GM12872 (cell line): Measurements from ENCODE around the gene MLIP.

Experiments
- TF ChIP-seq, protein P1 (sequence below): IDR thresholded peaks from 3 replicates; pipeline ENCODE4 v1.5.1; 2011; ENCODE audit warnings: low read depth, mild to moderate bottlenecking, low read length, moderate library complexity; ENCODE audit not compliant: insufficient read depth

The MLIP gene

GRCh38 chr6:54132587-54132986, 21.3 kb downstream of the MLIP start:
- TF ChIP-seq, protein P1, sequence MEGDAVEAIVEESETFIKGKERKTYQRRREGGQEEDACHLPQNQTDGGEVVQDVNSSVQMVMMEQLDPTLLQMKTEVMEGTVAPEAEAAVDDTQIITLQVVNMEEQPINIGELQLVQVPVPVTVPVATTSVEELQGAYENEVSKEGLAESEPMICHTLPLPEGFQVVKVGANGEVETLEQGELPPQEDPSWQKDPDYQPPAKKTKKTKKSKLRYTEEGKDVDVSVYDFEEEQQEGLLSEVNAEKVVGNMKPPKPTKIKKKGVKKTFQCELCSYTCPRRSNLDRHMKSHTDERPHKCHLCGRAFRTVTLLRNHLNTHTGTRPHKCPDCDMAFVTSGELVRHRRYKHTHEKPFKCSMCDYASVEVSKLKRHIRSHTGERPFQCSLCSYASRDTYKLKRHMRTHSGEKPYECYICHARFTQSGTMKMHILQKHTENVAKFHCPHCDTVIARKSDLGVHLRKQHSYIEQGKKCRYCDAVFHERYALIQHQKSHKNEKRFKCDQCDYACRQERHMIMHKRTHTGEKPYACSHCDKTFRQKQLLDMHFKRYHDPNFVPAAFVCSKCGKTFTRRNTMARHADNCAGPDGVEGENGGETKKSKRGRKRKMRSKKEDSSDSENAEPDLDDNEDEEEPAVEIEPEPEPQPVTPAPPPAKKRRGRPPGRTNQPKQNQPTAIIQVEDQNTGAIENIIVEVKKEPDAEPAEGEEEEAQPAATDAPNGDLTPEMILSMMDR: no peak

DNA sequence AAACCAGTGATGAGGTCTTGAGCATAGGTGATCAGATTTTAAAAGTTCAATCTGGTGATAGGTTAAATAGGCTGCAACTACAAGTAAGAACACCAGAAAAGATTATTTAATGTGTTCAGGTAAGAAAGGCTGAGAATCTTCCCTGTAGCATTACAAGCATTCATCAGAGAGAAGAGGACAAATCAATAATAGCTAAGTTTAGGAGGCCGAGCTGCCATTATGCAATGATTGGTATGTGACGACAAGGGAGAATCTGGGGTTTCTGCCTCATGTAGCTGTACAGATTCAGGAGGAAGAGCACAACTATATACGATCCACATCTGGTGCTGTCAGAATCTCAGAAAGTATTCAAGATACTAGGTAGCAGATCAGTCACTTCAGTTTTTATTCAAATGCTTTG, 21.9 kb downstream of the MLIP start:
- TF ChIP-seq, protein P1: no peak

DNA sequence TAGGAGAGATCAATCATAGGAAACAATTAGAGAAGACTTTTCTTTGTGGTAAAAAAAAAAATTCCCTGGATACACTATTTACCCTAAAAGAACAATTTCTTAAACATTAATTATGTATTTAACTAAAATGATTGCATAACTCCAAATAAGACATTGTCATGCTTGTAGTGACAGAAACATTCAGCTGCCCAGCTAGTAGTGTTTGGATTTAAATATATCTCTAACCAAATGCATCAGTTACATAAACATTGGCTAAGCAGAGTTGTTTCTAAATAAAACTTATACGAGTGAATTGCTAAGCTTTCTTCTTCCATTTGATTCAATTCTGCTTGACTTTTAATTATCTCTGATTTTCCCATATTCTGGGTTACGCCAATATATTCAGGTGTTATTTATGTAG, 23.7 kb downstream of the MLIP start:
- TF ChIP-seq, protein P1: no peak

GRCh38 chr6:54135665-54136369, 24.6 kb downstream of the MLIP start:
- TF ChIP-seq, protein P1: no peak

GRCh38 chr6:54138795-54139194, 27.6 kb downstream of the MLIP start:
- TF ChIP-seq, protein P1: no peak

- TF ChIP-seq, protein P1: no peak
Observed at GRCh38 chr6:54140811-54141210, 29.6 kb downstream of the MLIP start.

GRCh38 chr6:54142889-54143519, 31.8 kb downstream of the MLIP start:
- TF ChIP-seq, protein P1: no peak
